Motor neuron (in vitro differentiated cells): ENCODE data around the gene NEGR1. TPM values are rescaled to one million over a fixed set of nuclear protein-coding genes. Genes with fewer than 3 reads are reported as not detected.
A peak's percentile ranks its signal among the peaks of the same experiment; 100 is the strongest.

Experiments
- ATAC-seq, 8 experiments: fragments of 200-7000 bp; cut with Tn5 transposase; replicated peaks in 6 of 8; 2 replicates each; pipeline ENCODE4 v1.8.0; 2021; ENCODE audit warnings: mild to moderate bottlenecking in 8 of 8, moderate library complexity in 8 of 8
- H3K27ac ChIP-seq, 2 donors: fragments of 250-450 bp; sonication (Bioruptor Pico); 2 replicates each; pipeline ENCODE4 v1.9.0; 2021; ENCODE audit warnings: antibody characterized with exemption in 2 of 2, mild to moderate bottlenecking in 2 of 2, moderate library complexity in 1 of 2
- H3K4me1 ChIP-seq, 2 donors: fragments of 250-450 bp; sonication (Bioruptor Pico); replicated peaks in 1 of 2; 2 replicates each; pipeline ENCODE4 v1.6.1; 2021; ENCODE audit warnings: antibody characterized with exemption in 2 of 2, mild to moderate bottlenecking in 2 of 2, moderate library complexity in 1 of 2
- H3K4me3 ChIP-seq, 5 donors: fragments of 250-450 bp; sonication (Bioruptor Pico); 2 replicates each; pipeline ENCODE4 v1.9.0; 2021; ENCODE audit warnings: antibody characterized with exemption in 5 of 5, mild to moderate bottlenecking in 5 of 5, moderate library complexity in 4 of 5
- WGBS, 10 experiments: fragments of 450-650 bp; shearing (Covaris generic); methylation state at CpG; one replicate each; pipeline ENCODE4 v1.0.0; 2022; 5-methylcytosine and 5-hydroxymethylcytosine counted together
- in situ Hi-C, 9 experiments: fragments of 400-800 bp; cut with MboI; loops; one replicate each; pipeline ENCODE4 v1.15.0; 2021; ENCODE audit warnings: low sequenced_read_pairs in 9 of 9, low pct_unique_long_range_greater_than_20kb in 2 of 9; ENCODE audit not compliant: unreplicated experiment in 9 of 9
- total RNA-seq, 8 experiments: library from RNA; unstranded; fragments of 300-600 nt; gene quantifications; 2 replicates each; pipeline versions ENCODE4 v1.2.3 to v1.2.4, GENCODE V29; 2022

Gene NEGR1
- total RNA-seq, 8 experiments from 2014 or later: 0.63 to 40.6 (median 15.1) TPM

GRCh38 chr1:72086394-72086793, 195.9 kb downstream of the NEGR1 start:
- no peak for ATAC-seq
- H3K4me1 ChIP-seq: no peaks in the 10 kb centered on the region
- WGBS, 10 experiments: 53 to 100% (median 73%) methylated on average over 1 to 3 of the region's 3 CpGs
- in situ Hi-C loops: no loop called here
- no peak overlapping the region for H3K27ac ChIP-seq
- H3K4me3 ChIP-seq: no peak overlapping the region

GRCh38 chr1:72075425-72075824, 206.9 kb downstream of the NEGR1 start:
- peaks cover 0 to 17% of the 10 kb centered on the region in 2 donors for H3K4me1 ChIP-seq
- in situ Hi-C loops: no loop called here
- H3K4me3 ChIP-seq: no peak overlapping the region
- no peak overlapping the region for H3K27ac ChIP-seq
- ATAC-seq: peak in 3 of 8 experiments; percentile 37 to 69 (median 59)

GRCh38 chr1:72066431-72066830, 215.9 kb downstream of the NEGR1 start:
- WGBS, 10 experiments: 3 to 92% (median 81%) methylated on average over 1 to 7 of the region's 7 CpGs
- no peak for ATAC-seq
- H3K27ac ChIP-seq: no peak overlapping the region
- in situ Hi-C loops: no loop called here
- no peak overlapping the region for H3K4me3 ChIP-seq
- H3K4me1 ChIP-seq: peaks cover 0 to 5% of the 10 kb centered on the region in 2 donors

- no peak for ATAC-seq
- 0 to 94% (median 73%) methylated on average over 1 to 3 of the region's 3 CpGs for WGBS, 10 experiments
- H3K4me3 ChIP-seq: no peak overlapping the region
These were observed 217.9 kb downstream of the NEGR1 start for GRCh38 chr1:72064196-72065075.

GRCh38 chr1:72063364-72064044, 218.8 kb downstream of the NEGR1 start:
- peak in 1 of 8 experiments; percentile 56 for ATAC-seq
- Histone ChIP-seq H3K4me1 (peaks cover 0 to 5% of the 10 kb centered on the region in 2 donors), H3K27ac (no peak overlapping the region), H3K4me3 (no peak overlapping the region)
- 80 to 100% (median 93%) methylated on average over 1 to 7 of the region's 7 CpGs for WGBS, 10 experiments
- in situ Hi-C loops: no loop called here

More at GRCh38 chr1:72064196-72065075, 217.9 kb downstream of the NEGR1 start:
- Histone ChIP-seq H3K4me1 (peaks cover 0 to 5% of the 10 kb centered on the region in 2 donors), H3K27ac (no peak overlapping the region)
- in situ Hi-C loops: no loop called here

- no peak for ATAC-seq
- in situ Hi-C loops: no loop called here
- H3K4me3 ChIP-seq: no peak overlapping the region
- no peak overlapping the region for H3K27ac ChIP-seq
- peaks cover 0 to 5% of the 10 kb centered on the region in 2 donors for H3K4me1 ChIP-seq
These were observed 219.8 kb downstream of the NEGR1 start for GRCh38 chr1:72062584-72062983.

GRCh38 chr1:72060466-72061245, 221.7 kb downstream of the NEGR1 start:
- no peak for ATAC-seq
- in situ Hi-C loops: no loop called here
- H3K27ac ChIP-seq: no peak overlapping the region
- H3K4me3 ChIP-seq: no peak overlapping the region
- 55 to 100% (median 84%) methylated on average over 1 to 3 of the region's 3 CpGs for WGBS, 10 experiments
- peaks cover 0 to 5% of the 10 kb centered on the region in 2 donors for H3K4me1 ChIP-seq

- WGBS, 10 experiments: 71 to 100% (median 96%) methylated on average over 2 of the region's 2 CpGs
- Histone ChIP-seq H3K4me3 (no peak overlapping the region), H3K4me1 (no peaks in the 10 kb centered on the region), H3K27ac (no peak overlapping the region)
- no peak for ATAC-seq
- in situ Hi-C loops: no loop called here
These were observed 225.8 kb downstream of the NEGR1 start for GRCh38 chr1:72056516-72056915.

- 0 to 100% (median 85%) methylated on average over 1 to 2 of the region's 2 CpGs; no CpG with 5 or more reads in 2 of the 10 experiments for WGBS, 10 experiments
- in situ Hi-C loops: no loop called here
These were observed 230.8 kb downstream of the NEGR1 start for GRCh38 chr1:72051538-72051937.

GRCh38 chr1:72050551-72050950, 231.8 kb downstream of the NEGR1 start:
- H3K4me1 ChIP-seq: no peaks in the 10 kb centered on the region
- no peak overlapping the region for H3K4me3 ChIP-seq
- no peak for ATAC-seq
- H3K27ac ChIP-seq: no peak overlapping the region
- in situ Hi-C loops: no loop called here

More at GRCh38 chr1:72051538-72051937, 230.8 kb downstream of the NEGR1 start:
- no peaks in the 10 kb centered on the region for H3K4me1 ChIP-seq
- H3K27ac ChIP-seq: no peak overlapping the region
- ATAC-seq: no peak
- no peak overlapping the region for H3K4me3 ChIP-seq

GRCh38 chr1:72037745-72038343, 244.5 kb downstream of the NEGR1 start:
- in situ Hi-C loops: loop anchor here in 3 of 9 experiments (25.0 kb wide), 2 partner anchors 451 to 476 kb away; no protein-coding TSS in a partner anchor
- ATAC-seq: peak in 3 of 8 experiments; percentile 21 to 27 (median 23)
- H3K4me3 ChIP-seq: no peak overlapping the region
- no peaks in the 10 kb centered on the region for H3K4me1 ChIP-seq
- WGBS, 10 experiments: 0 to 100% (median 46%) methylated on average over 1 to 3 of the region's 3 CpGs
- no peak overlapping the region for H3K27ac ChIP-seq

- H3K4me1 ChIP-seq: no peaks in the 10 kb centered on the region
- no peak for ATAC-seq
- WGBS, 10 experiments: 73 to 100% (median 85%) methylated on average over 2 to 9 of the region's 9 CpGs
- in situ Hi-C loops: loop anchor here in 3 of 9 experiments (25.0 kb wide), 2 partner anchors 448 to 473 kb away; no protein-coding TSS in a partner anchor
- H3K4me3 ChIP-seq: no peak overlapping the region
- no peak overlapping the region for H3K27ac ChIP-seq
These were observed 247.5 kb downstream of the NEGR1 start for GRCh38 chr1:72034827-72035226.
